Measurements from ENCODE around the gene RAD51B.

- TF ChIP-seq CTCF (IDR thresholded peaks at IDR 0.05) (no peak), EP300 (IDR thresholded peaks at IDR 0.05; ENCODE audit: low read depth) (no peak)
Measured at GRCh38 chr14:68681256-68682011, 861.9 kb downstream of the RAD51B start.
